ENCODE data around the gene WNK1.
A peak's percentile ranks its signal among the peaks of the same experiment; 100 is the strongest.

WNK1 gene

GRCh38 chr12:728781-729180, 23.6 kb upstream of the WNK1 start:
- Mint-ChIP-seq H3K36me3 (ENCODE audit: low read depth) (no peaks in the 10 kb centered on the region), H3K9me3 (peaks cover 4% of the 10 kb centered on the region), H3K4me3 (no peak overlapping the region), H3K4me1 (ENCODE audit: low read depth) (peaks cover 62% of the 10 kb centered on the region), H3K27me3 (no peaks in the 10 kb centered on the region), H3K27ac (peak overlapping the region; percentile 45)
- DNase-seq: no peak

GRCh38 chr12:729221-729620, 23.2 kb upstream of the WNK1 start:
- peaks cover 4% of the 10 kb centered on the region for H3K9me3 Mint-ChIP-seq
- H3K4me3 Mint-ChIP-seq: no peak overlapping the region
- H3K27ac Mint-ChIP-seq: peak overlapping the region; percentile 38
- DNase-seq: no peak
- H3K36me3 Mint-ChIP-seq (ENCODE audit: low read depth): no peaks in the 10 kb centered on the region
- H3K4me1 Mint-ChIP-seq (ENCODE audit: low read depth): peaks cover 57% of the 10 kb centered on the region
- H3K27me3 Mint-ChIP-seq: no peaks in the 10 kb centered on the region

GRCh38 chr12:730550-730949, 21.8 kb upstream of the WNK1 start:
- Mint-ChIP-seq H3K4me3 (no peak overlapping the region), H3K27ac (no peak overlapping the region), H3K27me3 (no peaks in the 10 kb centered on the region), H3K9me3 (peaks cover 4% of the 10 kb centered on the region), H3K36me3 (ENCODE audit: low read depth) (no peaks in the 10 kb centered on the region), H3K4me1 (ENCODE audit: low read depth) (peaks cover 44% of the 10 kb centered on the region)
- no peak for DNase-seq

GRCh38 chr12:737122-737739, 15.1 kb upstream of the WNK1 start:
- no peaks in the 10 kb centered on the region for H3K9me3 Mint-ChIP-seq
- H3K36me3 Mint-ChIP-seq (ENCODE audit: low read depth): no peaks in the 10 kb centered on the region
- DNase-seq: no peak
- H3K27ac Mint-ChIP-seq: no peak overlapping the region
- H3K4me3 Mint-ChIP-seq: no peak overlapping the region
- no peaks in the 10 kb centered on the region for H3K27me3 Mint-ChIP-seq
- H3K4me1 Mint-ChIP-seq (ENCODE audit: low read depth): peaks cover 13% of the 10 kb centered on the region

GRCh38 chr12:738712-739111, 13.7 kb upstream of the WNK1 start:
- Mint-ChIP-seq H3K36me3 (ENCODE audit: low read depth) (no peaks in the 10 kb centered on the region), H3K4me3 (no peak overlapping the region), H3K27ac (no peak overlapping the region), H3K9me3 (no peaks in the 10 kb centered on the region), H3K4me1 (ENCODE audit: low read depth) (peaks cover 25% of the 10 kb centered on the region), H3K27me3 (no peaks in the 10 kb centered on the region)
- no peak for DNase-seq

- DNase-seq: no peak
- Mint-ChIP-seq H3K4me1 (ENCODE audit: low read depth) (peaks cover 32% of the 10 kb centered on the region), H3K4me3 (no peak overlapping the region), H3K27ac (no peak overlapping the region), H3K36me3 (ENCODE audit: low read depth) (no peaks in the 10 kb centered on the region), H3K27me3 (no peaks in the 10 kb centered on the region), H3K9me3 (no peaks in the 10 kb centered on the region)
These were observed 13.0 kb upstream of the WNK1 start for GRCh38 chr12:739349-739748.

- no peak for DNase-seq
- H3K4me3 Mint-ChIP-seq: no peak overlapping the region
- no peaks in the 10 kb centered on the region for H3K36me3 Mint-ChIP-seq (ENCODE audit: low read depth)
- no peak overlapping the region for H3K27ac Mint-ChIP-seq
- H3K4me1 Mint-ChIP-seq (ENCODE audit: low read depth): peaks cover 37% of the 10 kb centered on the region
- no peaks in the 10 kb centered on the region for H3K27me3 Mint-ChIP-seq
- no peaks in the 10 kb centered on the region for H3K9me3 Mint-ChIP-seq
These were observed 11.5 kb upstream of the WNK1 start for GRCh38 chr12:740921-741320.

- Mint-ChIP-seq H3K4me3 (no peak overlapping the region), H3K27ac (peak overlapping the region; percentile 86), H3K4me1 (ENCODE audit: low read depth) (peaks cover 14% of the 10 kb centered on the region), H3K9me3 (no peaks in the 10 kb centered on the region), H3K36me3 (ENCODE audit: low read depth) (peaks cover 16% of the 10 kb centered on the region), H3K27me3 (no peaks in the 10 kb centered on the region)
- no peak for DNase-seq
These were observed 2.6 kb upstream of the WNK1 start for GRCh38 chr12:749751-750270.

GRCh38 chr12:750366-751191, 1.8 kb upstream of the WNK1 start:
- peaks cover 24% of the 10 kb centered on the region for H3K36me3 Mint-ChIP-seq (ENCODE audit: low read depth)
- H3K4me1 Mint-ChIP-seq (ENCODE audit: low read depth): peaks cover 15% of the 10 kb centered on the region
- H3K27me3 Mint-ChIP-seq: no peaks in the 10 kb centered on the region
- no peak for DNase-seq
- H3K9me3 Mint-ChIP-seq: no peaks in the 10 kb centered on the region
- H3K27ac Mint-ChIP-seq: no peak overlapping the region
- no peak overlapping the region for H3K4me3 Mint-ChIP-seq

GRCh38 chr12:751192-751998, 984 bp upstream of the WNK1 start:
- Mint-ChIP-seq H3K36me3 (ENCODE audit: low read depth) (peaks cover 32% of the 10 kb centered on the region), H3K4me3 (no peak overlapping the region), H3K27me3 (no peaks in the 10 kb centered on the region), H3K27ac (no peak overlapping the region), H3K4me1 (ENCODE audit: low read depth) (peaks cover 22% of the 10 kb centered on the region), H3K9me3 (no peaks in the 10 kb centered on the region)
- peak; percentile 89 for DNase-seq

- peak overlapping the region; percentile 97 for H3K27ac Mint-ChIP-seq
- peaks cover 43% of the 10 kb centered on the region for H3K36me3 Mint-ChIP-seq (ENCODE audit: low read depth)
- no peaks in the 10 kb centered on the region for H3K9me3 Mint-ChIP-seq
- peak overlapping the region; percentile 94 for H3K4me3 Mint-ChIP-seq
- peak; percentile 71 for DNase-seq
- peaks cover 30% of the 10 kb centered on the region for H3K4me1 Mint-ChIP-seq (ENCODE audit: low read depth)
- H3K27me3 Mint-ChIP-seq: no peaks in the 10 kb centered on the region
These were observed 574 bp downstream of the WNK1 start for GRCh38 chr12:752695-753610.

- H3K36me3 Mint-ChIP-seq (ENCODE audit: low read depth): peaks cover 46% of the 10 kb centered on the region
- H3K27ac Mint-ChIP-seq: peak overlapping the region; percentile 97
- H3K9me3 Mint-ChIP-seq: no peaks in the 10 kb centered on the region
- H3K4me1 Mint-ChIP-seq (ENCODE audit: low read depth): peaks cover 36% of the 10 kb centered on the region
- H3K27me3 Mint-ChIP-seq: no peaks in the 10 kb centered on the region
- DNase-seq: peak; percentile 70
- H3K4me3 Mint-ChIP-seq: peak overlapping the region; percentile 94
These were observed 1.5 kb downstream of the WNK1 start for GRCh38 chr12:753611-754472.

- Mint-ChIP-seq H3K27me3 (no peaks in the 10 kb centered on the region), H3K4me1 (ENCODE audit: low read depth) (peaks cover 35% of the 10 kb centered on the region), H3K4me3 (peak overlapping the region; percentile 94), H3K9me3 (no peaks in the 10 kb centered on the region), H3K27ac (peak overlapping the region; percentile 97), H3K36me3 (ENCODE audit: low read depth) (peaks cover 47% of the 10 kb centered on the region)
- DNase-seq: no peak
These were observed 2.1 kb downstream of the WNK1 start for GRCh38 chr12:754473-754820.
